ENCODE data around the gene ZSWIM4.

The ZSWIM4 gene

DNA sequence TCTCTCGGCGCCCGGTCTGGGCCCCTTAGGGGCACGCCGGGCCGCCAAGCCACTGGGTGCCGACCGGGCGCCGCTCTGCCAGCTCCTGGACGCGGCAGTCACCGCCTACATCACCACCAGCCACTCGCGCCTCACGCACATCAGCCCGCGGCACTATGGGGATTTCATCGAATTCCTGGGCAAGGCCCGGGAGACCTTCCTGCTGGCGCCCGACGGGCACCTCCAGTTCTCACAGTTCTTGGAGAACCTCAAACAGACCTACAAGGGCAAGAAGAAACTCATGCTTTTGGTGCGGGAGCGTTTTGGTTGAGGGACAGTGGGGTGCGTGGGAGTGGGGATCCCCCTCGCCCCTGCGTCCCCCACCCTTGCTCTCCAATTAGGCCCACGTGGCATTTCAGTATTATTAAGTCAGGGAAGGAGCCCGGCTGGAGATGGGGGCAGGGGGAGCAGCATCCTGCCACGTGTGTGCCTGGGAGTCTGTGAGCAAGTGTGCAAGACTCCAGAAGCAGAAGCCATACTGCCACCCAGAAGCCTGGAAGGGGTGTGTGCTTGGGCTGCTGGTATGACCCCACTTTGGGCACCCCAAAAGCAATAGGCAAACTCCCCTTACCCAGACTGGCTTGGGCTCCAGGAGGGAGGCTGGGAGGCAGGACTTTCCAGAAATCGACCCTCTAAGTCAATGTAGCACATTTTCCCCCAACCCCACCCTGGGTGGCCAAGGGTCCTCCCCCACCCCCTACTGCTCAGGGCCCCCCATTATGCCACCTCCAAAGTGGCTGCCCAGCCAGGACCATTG is 35.7 kb downstream of the ZSWIM4 start:
- no peak overlapping the region for H3K4me3 ChIP-seq (ENCODE audit: low read depth, low read length)
- TF ChIP-seq, protein P1, sequence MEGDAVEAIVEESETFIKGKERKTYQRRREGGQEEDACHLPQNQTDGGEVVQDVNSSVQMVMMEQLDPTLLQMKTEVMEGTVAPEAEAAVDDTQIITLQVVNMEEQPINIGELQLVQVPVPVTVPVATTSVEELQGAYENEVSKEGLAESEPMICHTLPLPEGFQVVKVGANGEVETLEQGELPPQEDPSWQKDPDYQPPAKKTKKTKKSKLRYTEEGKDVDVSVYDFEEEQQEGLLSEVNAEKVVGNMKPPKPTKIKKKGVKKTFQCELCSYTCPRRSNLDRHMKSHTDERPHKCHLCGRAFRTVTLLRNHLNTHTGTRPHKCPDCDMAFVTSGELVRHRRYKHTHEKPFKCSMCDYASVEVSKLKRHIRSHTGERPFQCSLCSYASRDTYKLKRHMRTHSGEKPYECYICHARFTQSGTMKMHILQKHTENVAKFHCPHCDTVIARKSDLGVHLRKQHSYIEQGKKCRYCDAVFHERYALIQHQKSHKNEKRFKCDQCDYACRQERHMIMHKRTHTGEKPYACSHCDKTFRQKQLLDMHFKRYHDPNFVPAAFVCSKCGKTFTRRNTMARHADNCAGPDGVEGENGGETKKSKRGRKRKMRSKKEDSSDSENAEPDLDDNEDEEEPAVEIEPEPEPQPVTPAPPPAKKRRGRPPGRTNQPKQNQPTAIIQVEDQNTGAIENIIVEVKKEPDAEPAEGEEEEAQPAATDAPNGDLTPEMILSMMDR (IDR thresholded peaks at IDR 0.05; ENCODE audit: low read depth, low read length): no peak

DNA sequence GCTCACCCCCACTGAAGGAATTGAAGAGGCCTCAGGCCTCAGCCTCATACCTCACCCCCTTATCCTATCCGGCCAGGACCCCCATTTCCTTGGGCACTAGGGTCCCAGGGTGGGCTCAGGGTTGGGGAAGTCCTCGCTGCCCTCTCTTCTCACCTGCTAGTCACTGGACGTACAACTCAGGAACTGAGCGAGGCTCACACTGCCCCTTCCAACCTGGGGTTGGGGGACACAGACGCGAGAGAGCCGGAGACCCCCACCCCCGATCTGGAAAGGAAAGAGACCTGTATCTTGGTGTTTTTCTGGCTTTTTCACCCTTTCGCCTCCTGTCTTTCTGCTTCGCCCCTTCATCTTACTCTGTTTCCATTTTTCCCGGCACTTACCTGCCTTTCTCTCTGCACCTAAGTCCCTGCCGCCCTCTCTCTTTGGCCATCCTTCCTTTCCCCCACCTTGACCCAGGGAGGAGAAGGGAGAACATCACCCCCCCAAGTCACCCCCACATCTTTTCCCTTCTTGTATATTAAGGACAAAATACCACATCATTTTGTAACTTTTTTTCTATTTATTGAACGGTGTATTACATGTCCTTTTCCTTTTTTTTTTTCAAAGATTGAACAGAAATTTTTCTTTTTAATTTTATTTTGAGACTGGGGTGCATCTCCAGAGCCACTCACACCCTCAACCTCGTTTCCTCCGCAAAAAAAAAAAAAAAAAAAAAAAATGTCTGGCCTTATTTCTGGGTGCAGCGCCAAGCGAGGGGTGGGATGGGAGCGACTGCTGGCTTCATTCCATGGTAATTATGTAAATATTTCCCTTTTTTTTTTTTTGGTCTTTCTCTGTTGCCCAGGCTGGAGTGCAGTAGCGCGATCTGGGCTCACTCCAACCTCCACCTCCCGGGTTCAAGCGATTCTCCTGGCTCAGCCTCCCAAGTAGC is 36.6 kb downstream of the ZSWIM4 start:
- H3K4me3 ChIP-seq (ENCODE audit: low read depth, low read length): no peak overlapping the region
- TF ChIP-seq, protein P1 (IDR thresholded peaks at IDR 0.05; ENCODE audit: low read depth, low read length): no peak

DNA sequence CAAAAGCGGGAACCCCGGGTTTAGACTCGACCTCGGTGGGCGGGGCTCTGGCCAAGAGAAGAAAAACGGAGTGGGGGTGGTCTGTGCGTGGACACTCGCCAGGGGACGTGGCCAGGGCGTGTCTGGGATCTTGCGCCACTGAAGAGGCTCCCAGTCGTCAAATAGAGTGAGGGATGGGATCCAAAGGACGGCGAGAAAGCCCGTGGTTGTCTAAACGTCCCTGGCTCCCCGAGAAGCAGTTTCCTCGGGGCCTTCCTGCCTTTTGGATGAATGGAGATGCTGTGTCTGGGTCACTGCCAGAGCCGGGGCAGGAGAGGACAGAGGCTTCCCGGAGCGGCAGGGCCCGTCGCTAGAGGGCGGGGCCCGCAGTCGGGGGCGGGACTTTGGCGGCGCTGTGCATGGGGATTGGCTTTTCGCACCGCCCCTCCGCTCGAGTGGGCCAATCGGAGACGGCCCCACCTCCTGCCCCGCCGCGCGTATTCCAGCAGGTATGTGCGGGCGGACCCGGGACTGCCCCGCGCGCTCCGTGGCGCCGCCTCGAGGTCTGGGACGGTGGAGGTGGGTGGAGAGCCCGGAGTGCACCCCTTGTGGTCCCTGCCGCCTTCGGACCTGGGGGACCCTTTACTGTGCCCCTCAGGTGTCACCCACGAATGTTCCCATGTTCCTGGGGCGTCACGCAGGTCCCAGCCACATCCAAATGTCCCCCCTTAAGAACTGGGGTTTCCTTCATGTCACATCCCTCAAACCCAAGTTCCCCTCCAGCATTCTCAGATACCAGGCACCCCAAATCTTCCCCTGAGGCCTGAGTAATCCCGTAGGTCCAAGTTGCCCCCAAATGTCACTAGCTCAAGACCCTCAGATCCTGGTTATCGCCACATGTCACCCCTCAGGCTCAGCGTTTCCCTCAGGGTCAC is 38.3 kb downstream of the ZSWIM4 start:
- TF ChIP-seq, protein P1 (IDR thresholded peaks at IDR 0.05; ENCODE audit: low read depth, low read length): 0 out of 2 replicates have a peak, but pooled peaks have one; percentile 18
- no peak overlapping the region for H3K4me3 ChIP-seq (ENCODE audit: low read depth, low read length)

DNA sequence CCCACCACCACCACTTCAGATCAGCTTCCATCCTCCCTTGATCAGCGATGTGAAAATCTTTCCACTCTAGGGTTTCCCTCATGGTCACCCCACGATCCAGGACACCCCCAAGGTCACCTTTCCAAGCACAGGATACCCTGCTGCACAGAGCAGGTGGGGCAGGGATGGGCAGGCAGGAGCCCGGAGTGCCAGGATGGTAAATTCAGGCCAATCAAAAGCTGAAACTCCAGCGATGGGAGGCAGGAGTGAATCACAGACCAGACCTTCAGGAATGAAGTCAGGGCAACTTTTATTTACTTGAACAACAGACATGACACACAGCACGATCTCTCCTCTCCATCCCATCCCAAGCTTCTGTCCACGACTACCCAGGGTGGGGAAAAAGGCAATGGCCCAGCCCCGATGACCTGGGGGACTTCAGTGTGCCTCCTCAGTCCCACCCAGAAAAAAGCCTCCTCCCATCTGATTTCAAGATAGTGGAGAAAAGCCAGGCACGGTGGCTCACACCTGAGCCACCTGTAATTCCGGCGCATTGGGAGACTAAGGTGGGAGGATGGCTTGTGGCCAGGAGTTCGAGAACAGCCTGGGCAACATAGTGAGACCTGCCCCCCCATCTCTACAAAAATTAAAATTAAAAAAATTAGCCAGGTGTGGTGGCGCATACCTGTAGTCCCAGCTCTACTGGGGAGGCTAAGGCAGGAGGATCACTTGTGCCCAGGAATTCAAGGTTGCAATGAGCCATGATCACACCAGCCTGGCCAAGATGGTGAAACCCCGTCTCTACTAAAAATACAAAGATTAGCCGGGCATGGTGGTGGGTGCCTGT is 39.2 kb downstream of the ZSWIM4 start:
- TF ChIP-seq, protein P1 (IDR thresholded peaks at IDR 0.05; ENCODE audit: low read depth, low read length): no peak
- no peak overlapping the region for H3K4me3 ChIP-seq (ENCODE audit: low read depth, low read length)

DNA sequence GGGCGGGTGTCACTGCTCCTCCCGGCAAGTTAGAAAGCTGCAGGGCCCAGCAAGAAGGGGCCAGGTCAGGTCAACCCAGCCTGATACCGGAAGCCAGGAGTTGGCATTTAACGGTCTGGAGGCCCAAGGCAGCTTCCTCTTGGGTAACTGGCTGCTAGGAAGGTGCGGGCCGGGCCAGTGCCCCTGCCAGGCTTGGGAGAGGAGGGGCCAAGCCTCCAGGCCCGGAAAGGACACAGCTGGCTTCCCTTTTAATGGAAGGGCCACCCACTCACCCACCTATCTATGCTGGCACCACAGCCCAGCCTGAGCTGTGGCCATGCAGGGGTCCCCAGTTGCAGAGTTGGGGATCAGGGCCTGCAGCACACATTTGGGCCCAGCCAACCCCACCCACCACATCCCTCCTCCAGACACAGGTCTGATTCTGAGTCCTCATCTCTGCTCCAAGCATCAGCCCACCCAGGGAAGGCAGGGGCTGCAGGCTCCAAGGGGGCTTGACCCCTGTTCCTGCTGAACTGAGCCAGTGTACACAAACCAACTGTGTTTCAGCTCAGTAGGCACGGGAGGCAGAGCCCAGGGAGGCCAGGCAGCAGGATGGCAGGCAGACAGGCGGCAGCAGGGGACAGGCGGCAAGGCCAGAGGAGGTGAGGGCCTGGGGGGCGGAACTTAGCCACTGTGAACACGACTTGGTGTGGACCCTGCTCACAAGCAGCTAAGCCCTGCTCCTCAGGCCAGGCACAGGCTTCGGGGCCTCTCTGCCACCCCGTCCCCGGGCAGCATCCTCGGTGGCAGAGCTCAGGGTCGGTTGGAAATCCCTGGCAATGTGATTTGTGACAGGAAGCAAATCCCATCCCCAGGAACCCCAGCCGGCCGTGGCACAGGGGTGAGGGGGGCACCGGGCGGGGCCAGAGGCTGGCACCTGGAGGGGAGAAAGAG is 40.8 kb downstream of the ZSWIM4 start:
- H3K4me3 ChIP-seq (ENCODE audit: low read depth, low read length): no peak overlapping the region
- TF ChIP-seq, protein P1 (IDR thresholded peaks at IDR 0.05; ENCODE audit: low read depth, low read length): no peak

Measured in WI38 (cell line).